Activated CD4-positive, alpha-beta T cell treated with anti-CD3 and anti-CD28 coated beads for 48 hours (primary cell): Measurements from ENCODE around the gene CLCN4.

Experiments
- DNase-seq: peaks from one replicate; pipeline ENCODE4 v3.0.0-alpha.2; 2020

The CLCN4 gene

GRCh38 chrX:10198254-10198653 is 41.5 kb downstream of the CLCN4 start:
- DNase-seq: no peak

- DNase-seq: no peak
Observed at GRCh38 chrX:10199212-10199611, 42.4 kb downstream of the CLCN4 start.

GRCh38 chrX:10203617-10204016 is 46.8 kb downstream of the CLCN4 start:
- no peak for DNase-seq

- no peak for DNase-seq
Observed at GRCh38 chrX:10206317-10206716, 49.5 kb downstream of the CLCN4 start.

- DNase-seq: no peak
Observed at GRCh38 chrX:10208281-10208856, 51.6 kb downstream of the CLCN4 start.

GRCh38 chrX:10208953-10209352 is 52.2 kb downstream of the CLCN4 start:
- DNase-seq: no peak

- DNase-seq: no peak
Observed at GRCh38 chrX:10212395-10212794, 55.6 kb downstream of the CLCN4 start.

GRCh38 chrX:10213716-10214115 is 56.9 kb downstream of the CLCN4 start:
- DNase-seq: no peak

- no peak for DNase-seq
Observed at GRCh38 chrX:10216208-10216607, 59.4 kb downstream of the CLCN4 start.

GRCh38 chrX:10217198-10217597 is 60.4 kb downstream of the CLCN4 start:
- no peak for DNase-seq

- DNase-seq: no peak
Observed at GRCh38 chrX:10221651-10222050, 64.9 kb downstream of the CLCN4 start.

- no peak for DNase-seq
Observed at GRCh38 chrX:10223276-10223675, 66.5 kb downstream of the CLCN4 start.

- no peak for DNase-seq
Observed at GRCh38 chrX:10223781-10224180, 67.0 kb downstream of the CLCN4 start.

- DNase-seq: no peak
Observed at GRCh38 chrX:10230222-10230621, 73.4 kb downstream of the CLCN4 start.

GRCh38 chrX:10231461-10231860 is 74.7 kb downstream of the CLCN4 start:
- DNase-seq: no peak

GRCh38 chrX:10233173-10233572 is 76.4 kb downstream of the CLCN4 start:
- no peak for DNase-seq

GRCh38 chrX:10233696-10234095 is 76.9 kb downstream of the CLCN4 start:
- no peak for DNase-seq

GRCh38 chrX:10235851-10236250 is 79.1 kb downstream of the CLCN4 start:
- DNase-seq: no peak

GRCh38 chrX:10237241-10237640 is 80.5 kb downstream of the CLCN4 start:
- no peak for DNase-seq

- DNase-seq: no peak
Observed at GRCh38 chrX:10239611-10240064, 82.9 kb downstream of the CLCN4 start.

GRCh38 chrX:10240918-10241317 is 84.1 kb downstream of the CLCN4 start:
- DNase-seq: no peak

- DNase-seq: no peak
Observed at GRCh38 chrX:10242026-10242425, 85.3 kb downstream of the CLCN4 start.

- DNase-seq: no peak
Observed at GRCh38 chrX:10243106-10243505, 86.3 kb downstream of the CLCN4 start.

- no peak for DNase-seq
Observed at GRCh38 chrX:10244915-10245622, 88.3 kb downstream of the CLCN4 start.

GRCh38 chrX:10245886-10246285 is 89.1 kb downstream of the CLCN4 start:
- no peak for DNase-seq
